HG02885 (cell line): ENCODE measurements around the gene CELF2.

ENCODE experiments used
- ATAC-seq: cut with Tn5 transposase; IDR thresholded peaks from one replicate; pipeline ENCODE4 v1.9.1; 2021; ENCODE audit warnings: mild to moderate bottlenecking; ENCODE audit not compliant: unreplicated experiment, poor library complexity

The CELF2 gene

GRCh38 chr10:11232222-11232961 lies 214.7 kb downstream of the CELF2 start:
- peak; percentile 32 for ATAC-seq

GRCh38 chr10:11234857-11235531 lies 217.3 kb downstream of the CELF2 start:
- no peak for ATAC-seq

GRCh38 chr10:11235771-11236170 lies 218.1 kb downstream of the CELF2 start:
- peak; percentile 29 for ATAC-seq

GRCh38 chr10:11236234-11236633 lies 218.6 kb downstream of the CELF2 start:
- peak; percentile 70 for ATAC-seq

GRCh38 chr10:11237571-11237970 lies 219.9 kb downstream of the CELF2 start:
- peak; percentile 33 for ATAC-seq

GRCh38 chr10:11238893-11239292 lies 221.2 kb downstream of the CELF2 start:
- no peak for ATAC-seq

GRCh38 chr10:11240641-11241040 lies 223.0 kb downstream of the CELF2 start:
- no peak for ATAC-seq

GRCh38 chr10:11242443-11243387 lies 225.0 kb downstream of the CELF2 start:
- ATAC-seq, result peak; percentile 59

GRCh38 chr10:11243425-11244222 lies 226.0 kb downstream of the CELF2 start:
- ATAC-seq, result no peak

- peak; percentile 17 for ATAC-seq
Observed at GRCh38 chr10:11245095-11245479, 227.4 kb downstream of the CELF2 start.

- peak; percentile 58 for ATAC-seq
Observed at GRCh38 chr10:11245510-11245909, 227.8 kb downstream of the CELF2 start.

GRCh38 chr10:11245981-11246590 lies 228.4 kb downstream of the CELF2 start:
- no peak for ATAC-seq

- ATAC-seq, result no peak
Observed at GRCh38 chr10:11246752-11247467, 229.2 kb downstream of the CELF2 start.

GRCh38 chr10:11249152-11249807 lies 231.6 kb downstream of the CELF2 start:
- ATAC-seq, result no peak

GRCh38 chr10:11249808-11250195 lies 232.1 kb downstream of the CELF2 start:
- ATAC-seq, result no peak

- no peak for ATAC-seq
Observed at GRCh38 chr10:11250304-11250703, 232.6 kb downstream of the CELF2 start.

- ATAC-seq, result no peak
Observed at GRCh38 chr10:11252887-11253286, 235.2 kb downstream of the CELF2 start.

GRCh38 chr10:11253385-11254002 lies 235.8 kb downstream of the CELF2 start:
- no peak for ATAC-seq
